Measurements from ENCODE around the gene TRMT112.

Gene TRMT112

DNA sequence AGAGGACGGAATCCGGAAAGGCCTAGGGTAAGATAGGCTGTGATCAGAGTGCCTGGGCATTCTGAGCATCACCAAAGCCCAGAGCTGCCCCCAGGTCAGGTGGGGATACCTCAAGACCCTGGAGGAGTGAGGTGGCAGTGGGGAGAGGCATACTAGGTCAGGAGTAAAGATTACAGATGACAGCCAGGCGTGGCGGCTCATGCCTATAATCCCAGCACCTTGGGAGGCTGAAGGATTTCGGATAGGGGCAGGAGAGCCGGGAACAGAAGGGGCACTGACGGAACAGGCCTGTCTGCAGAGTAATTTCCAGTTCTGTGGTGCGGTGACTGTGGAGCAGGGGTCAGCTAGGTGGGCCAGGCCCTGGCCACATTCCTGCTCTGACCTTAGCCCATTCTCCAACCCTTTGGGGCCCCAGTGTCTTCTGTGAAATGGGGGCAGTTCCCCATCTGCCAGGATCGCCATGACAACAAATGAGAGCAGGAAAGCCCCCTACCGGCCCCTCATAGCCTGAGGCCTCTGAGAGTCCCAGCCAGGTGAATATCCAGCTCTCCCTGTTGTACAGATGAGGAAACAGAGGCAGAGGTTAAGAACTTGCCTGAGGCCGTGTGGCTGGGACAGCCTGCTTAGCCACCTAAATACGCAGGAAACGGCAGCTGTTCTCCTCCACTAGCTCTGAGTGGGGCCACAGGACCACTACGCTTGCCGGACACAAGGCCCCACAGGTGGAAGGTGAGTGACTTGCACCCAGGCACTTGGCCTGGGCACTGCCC, 42.1 kb downstream of the TRMT112 start:
- TF ChIP-seq GATA2 (IDR thresholded peaks at IDR 0.05; ENCODE audit: low read depth, low read length) (no peak), GATA3 (IDR thresholded peaks at IDR 0.05; ENCODE audit: low read depth, low read length) (no peak)

DNA sequence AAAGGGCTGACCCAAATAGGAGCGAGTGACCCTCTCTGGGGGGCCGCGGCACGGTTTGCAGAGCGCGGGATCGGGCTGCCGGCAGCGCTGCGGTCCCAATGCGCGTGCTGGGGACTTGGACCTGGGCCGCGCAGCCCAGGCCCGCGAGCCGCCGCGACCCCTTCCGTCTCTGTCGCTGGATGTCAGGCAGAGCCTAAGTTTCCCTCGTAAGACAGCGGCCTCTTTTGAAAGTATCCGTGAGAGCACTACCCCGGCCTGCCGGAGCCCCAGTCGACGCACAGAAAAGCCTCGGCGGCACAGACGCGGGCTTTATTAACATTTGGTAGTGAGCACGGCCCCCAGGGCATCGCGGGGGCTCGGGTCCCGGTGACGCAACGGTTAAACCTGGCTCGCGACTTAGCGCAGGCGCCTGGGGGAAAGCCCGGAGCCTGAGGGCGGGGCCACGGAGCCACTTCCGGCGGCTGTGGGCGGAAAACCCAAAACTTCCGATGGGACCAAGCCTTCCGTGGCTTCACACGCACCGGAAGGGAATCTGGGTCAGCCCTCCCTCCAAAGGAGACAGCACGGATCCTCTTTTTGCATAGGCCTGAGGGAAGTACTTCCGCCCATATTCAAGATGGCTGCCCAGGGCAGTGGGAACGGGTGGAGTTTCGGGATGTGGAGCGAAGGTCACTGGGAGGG, 47.7 kb downstream of the TRMT112 start:
- TF ChIP-seq GATA2 (IDR thresholded peaks at IDR 0.05; ENCODE audit: low read depth, low read length) = no peak
- no peak for TF ChIP-seq GATA3 (IDR thresholded peaks at IDR 0.05; ENCODE audit: low read depth, low read length)

DNA sequence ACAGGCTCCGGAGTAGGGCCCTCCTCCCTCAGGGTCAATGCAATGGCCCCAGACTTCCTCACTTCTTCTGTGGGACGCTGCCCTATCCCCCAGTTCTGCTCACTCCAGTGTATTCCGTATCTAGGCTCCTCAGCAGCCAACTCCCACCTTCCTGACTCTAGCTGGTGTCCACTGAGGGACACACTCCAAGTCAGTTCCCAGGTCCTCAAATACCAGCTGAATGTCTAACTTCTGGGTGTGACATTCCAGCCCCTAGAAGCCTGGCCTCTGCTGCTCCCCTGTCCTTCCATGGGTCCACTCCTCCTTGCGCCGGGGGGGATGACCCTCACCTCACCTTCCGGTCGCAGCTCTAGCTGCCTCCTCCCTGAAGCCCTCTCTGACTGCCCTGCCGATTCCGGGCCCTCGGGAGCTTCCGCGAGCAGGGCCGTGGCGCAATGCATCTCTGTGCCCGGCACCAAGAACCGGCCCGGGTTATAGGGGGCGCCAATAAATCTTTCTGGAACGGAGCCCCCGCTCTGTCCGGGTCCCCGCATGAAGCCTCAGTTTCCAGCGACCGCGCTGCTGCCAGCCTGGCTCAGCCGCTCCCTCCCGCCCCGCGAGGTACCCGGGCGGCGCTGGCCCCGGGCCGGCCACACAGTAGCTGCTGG, 48.3 kb downstream of the TRMT112 start:
- no peak for TF ChIP-seq GATA3 (IDR thresholded peaks at IDR 0.05; ENCODE audit: low read depth, low read length)
- no peak for TF ChIP-seq GATA2 (IDR thresholded peaks at IDR 0.05; ENCODE audit: low read depth, low read length)

DNA sequence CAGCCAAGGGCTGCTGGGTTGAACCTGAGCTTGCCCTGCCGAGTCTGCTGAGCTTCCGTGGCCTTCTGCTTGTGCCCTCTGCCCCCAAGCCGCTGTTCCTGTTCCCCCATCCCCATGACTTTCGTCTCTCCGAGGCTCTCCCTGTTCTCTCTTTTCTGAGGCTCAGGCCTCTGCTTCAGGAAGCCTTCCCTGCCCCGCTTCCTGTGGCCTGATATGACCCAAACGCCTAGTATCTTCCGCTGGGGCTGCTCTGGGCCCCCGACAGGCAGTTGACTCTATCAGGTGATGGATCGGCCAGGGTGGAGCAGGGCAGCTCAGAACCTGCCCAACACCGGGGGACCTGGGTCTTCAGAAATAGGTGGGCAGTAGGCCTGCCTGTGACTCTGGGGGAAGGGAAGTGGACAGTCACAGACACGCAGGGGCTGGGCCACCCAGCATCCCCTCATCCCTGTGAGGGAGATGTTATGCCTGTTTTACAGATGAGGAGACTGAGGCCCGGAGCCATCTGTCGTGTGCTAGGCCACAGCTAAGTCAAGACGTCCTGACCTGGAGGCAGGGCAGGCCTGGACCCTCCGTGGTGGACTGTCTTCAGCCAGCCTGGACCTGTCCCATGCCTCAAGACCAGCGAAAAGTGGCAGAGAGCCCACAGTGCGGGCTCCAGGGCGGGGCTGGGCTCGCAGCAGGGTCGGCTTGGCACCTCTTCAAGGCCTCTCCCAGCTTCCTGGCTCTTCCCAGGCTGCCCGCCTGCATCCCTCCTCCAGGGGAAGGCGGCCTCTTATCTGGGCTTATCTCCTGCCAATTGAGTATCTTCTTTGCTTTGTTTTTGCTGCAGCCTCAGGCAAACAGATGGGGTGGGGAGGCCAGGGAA, 49.1 kb downstream of the TRMT112 start:
- TF ChIP-seq GATA2 (IDR thresholded peaks at IDR 0.05; ENCODE audit: low read depth, low read length) (peak; percentile 96), GATA3 (IDR thresholded peaks at IDR 0.05; ENCODE audit: low read depth, low read length) (no peak)

DNA sequence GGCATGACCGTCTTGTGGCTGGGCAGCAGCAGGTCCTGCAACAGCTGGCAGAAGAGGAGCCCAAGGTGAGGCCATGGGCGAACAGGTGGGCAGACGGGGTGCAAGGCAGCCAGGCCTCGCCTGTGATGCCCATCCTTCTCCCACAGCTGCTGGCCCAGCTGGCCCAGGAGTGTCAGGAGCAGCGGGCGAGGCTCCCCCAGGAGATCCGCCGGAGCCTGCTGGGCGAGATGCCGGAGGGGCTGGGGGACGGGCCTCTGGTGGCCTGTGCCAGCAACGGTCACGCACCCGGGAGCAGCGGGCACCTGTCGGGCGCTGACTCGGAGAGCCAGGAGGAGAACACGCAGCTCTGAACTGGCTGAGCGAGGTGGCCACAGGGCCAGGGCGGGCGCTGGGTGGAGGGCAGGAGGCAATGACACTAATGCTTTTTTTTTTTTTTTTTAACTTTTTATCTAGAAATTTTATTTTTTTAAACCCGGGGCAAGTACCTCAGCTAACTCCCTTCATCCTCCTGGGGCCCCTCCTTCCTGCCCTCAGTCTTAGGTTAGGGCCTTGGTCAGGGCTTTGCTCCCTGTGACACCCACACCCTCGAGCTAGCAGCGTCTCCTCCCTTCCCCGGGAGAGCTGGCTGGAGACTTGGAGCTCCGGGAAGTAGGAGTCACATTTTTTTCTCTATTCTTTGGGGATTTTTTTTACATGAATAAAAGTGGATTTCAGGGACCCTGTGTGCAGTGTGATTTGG, 50.0 kb downstream of the TRMT112 start:
- no peak for TF ChIP-seq GATA2 (IDR thresholded peaks at IDR 0.05; ENCODE audit: low read depth, low read length)
- TF ChIP-seq GATA3 (IDR thresholded peaks at IDR 0.05; ENCODE audit: low read depth, low read length) = no peak
